NCI-H1048 (cell line): ENCODE data around the gene VCL.
"Not testable (repeated sequence)": the region's sequence is repeated elsewhere in the genome, so short reads cannot be mapped to it uniquely, and the experiment has no call there.

ENCODE experiments used
- DNase-seq: peaks from one replicate; lab custom pipeline; 2025; lab: John Stamatoyannopoulos, UW

Gene VCL

DNA sequence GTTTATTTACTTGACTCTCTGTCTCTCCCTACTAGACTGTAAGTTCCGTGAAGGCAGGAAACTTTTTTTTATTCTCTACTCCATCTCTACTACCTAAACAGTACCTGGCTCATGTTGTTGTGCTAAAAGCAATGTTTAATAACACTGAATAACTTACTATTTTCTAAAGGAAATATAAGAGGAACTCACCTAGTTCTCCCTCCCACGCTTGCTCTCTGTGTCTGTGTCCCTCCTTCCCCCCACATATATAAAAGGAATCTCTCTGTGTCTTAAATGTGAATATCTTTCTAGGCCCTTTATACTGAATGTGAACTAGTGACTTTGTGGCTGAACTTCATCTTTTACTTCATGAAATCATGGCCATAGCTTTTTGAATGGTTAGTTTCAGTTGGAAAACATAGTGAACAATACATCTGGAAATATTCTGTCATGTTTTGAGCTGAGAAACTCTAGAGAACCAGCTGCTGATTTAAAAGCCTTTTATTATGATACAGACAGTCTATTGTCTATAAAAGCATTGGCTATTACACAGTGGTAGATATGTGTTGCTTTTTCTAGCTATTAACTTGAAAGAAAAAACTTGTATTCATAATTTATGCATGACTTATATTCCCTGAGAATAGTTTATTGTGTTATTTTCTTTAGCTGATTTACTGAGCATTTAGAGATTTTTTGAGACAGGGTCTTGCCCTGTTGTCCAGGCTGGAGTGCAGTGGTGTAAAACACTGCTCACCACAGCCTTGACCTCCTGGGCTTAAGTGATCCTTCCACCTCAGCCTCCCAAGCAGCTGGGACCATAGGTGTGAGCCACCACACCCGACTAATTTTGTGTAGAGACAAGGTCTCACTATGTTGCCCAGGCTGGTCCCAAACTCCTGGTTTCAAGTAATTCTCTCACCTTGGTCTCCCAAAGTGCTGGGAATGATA is 42.5 kb downstream of the VCL start:
- no peak for DNase-seq

DNA sequence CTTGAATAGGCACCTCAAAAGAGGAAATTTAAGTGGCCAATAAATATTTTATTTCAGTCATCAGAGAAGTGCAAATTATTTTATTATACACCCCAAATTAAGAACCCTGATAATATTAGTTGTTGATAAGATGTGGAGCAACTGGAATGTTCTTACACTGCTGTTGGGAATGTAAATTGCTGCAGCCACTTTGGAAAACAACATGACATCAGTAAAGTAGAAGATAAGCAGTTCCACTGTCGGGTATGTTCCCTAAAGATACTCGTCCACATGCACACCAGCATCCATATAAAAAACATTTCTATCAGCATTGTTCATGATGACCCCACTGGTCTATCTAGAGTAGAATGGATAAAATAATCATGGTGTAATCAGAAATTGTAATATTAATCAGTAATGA is 46.5 kb downstream of the VCL start:
- no peak for DNase-seq

DNA sequence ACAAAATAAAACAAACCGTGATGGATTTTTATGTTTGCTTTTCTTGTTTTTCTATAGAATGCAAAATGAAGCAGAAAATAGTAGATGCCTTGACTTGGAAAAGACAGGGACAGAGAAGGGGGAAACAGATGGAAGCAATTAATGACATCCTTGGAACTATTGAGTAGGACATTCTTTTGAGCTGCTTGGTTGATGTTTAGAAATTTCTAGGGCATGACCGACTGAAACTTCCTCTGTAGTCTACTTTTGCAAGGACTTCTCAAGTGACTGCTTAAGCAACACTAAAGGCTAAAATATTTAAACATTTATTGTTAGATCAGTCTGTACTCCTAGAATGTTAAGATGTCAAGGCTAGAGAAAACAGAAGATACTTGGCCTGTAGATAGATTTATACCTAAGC is 49.4 kb downstream of the VCL start:
- no peak for DNase-seq

DNA sequence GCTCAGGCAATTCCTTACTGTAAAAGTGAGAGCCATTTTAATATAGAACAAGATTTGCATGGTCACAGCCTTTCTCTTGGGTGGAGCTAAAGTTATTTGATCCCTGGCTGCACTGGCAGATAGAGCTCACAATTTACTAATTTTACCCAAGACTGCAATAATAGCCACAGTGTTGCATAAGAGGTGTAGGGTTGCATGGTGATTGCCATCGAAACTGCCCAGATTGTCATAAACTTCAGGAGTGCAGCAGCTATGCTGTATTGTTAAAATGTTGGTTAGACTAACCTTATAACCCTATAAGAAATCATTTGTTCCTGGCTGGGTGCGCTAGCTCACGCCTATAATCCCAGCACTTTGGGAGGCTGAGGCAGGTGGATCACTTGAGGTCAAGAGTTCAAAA is 50.0 kb downstream of the VCL start:
- DNase-seq = peak; percentile 16

DNA sequence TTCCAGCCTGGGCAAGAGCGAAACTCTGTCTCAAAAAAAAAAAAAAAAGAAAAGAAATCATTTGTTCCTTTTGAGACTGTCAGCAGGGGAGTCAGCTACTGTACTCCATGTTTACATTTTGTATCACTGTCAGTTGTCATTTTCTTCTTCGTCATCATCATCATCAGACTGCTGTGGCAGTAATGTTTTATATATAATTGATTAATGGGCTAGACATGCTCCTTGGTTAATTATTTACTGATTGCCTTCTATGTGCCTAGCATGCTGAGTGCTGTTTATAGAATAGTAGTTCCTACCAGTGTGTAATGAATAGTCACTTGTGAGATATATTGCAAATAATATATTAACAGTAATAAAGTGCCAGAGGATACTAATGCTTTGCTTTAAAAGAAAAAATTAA is 50.5 kb downstream of the VCL start:
- no peak for DNase-seq

DNA sequence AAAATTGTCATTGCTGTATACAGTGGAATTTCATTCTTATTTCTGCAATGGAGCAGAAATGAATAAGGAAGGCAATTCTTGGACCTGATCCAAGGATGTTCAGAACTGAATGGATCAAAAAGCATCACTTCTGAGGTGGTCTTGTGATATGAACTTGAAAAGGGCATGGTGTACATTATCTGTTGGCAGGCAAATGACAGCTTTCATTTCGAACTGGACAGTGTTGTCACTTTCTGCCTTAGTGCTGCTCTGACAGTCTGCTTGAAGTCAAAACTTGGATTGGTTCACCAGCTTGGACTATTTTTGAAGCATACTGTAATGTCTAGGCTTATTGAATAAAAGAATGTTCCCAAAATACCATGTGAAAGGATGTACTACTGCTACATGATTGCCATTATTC is 52.0 kb downstream of the VCL start:
- no peak for DNase-seq

DNA sequence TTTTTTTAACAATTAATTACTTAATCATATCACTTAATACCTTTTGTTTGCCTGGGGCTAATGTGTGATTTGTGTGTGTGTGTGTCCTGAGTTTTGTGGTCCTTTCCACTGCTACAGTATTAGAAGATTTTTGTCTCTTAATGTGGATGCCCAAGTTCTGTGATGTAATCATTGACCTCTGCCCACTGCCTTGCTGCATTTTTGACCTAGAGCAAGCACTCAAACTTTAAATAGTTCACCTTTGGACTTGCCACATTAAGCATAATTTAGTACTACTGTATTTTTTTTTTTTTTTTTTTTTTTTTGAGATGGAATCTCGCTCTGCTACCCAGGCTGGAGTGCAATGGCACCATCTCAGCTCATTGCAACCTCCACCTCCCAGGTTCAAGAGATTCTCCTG is 52.7 kb downstream of the VCL start:
- DNase-seq = no peak

DNA sequence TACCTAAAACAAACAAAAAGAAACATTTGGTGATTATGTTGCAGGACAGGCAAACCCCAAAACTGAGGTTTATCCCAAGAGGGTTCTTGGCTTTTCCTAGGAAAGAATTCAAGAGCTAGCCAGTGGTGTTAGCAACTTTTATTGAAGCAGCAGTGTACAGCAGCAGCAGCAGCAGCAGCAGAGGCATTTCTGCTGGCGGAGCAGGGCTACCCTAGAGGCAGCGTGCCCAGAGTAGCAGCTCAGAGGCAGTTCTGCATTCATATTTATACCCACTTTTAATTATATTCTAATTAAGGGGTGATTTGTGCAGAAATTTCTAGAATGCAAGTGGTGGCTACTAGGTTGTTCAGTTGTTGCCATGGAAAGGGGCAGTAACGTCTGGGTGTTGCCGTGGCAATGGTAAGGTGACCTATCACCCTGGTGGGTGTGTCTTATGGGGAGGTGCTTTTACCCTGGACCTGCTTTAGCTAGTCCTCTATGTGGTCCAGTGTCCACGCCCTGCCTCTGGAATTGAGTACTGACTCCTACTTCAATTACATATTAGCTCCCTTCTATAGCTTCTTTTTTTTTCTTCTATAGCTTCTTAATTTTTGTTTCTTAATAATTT is 53.9 kb downstream of the VCL start:
- no peak for DNase-seq

DNA sequence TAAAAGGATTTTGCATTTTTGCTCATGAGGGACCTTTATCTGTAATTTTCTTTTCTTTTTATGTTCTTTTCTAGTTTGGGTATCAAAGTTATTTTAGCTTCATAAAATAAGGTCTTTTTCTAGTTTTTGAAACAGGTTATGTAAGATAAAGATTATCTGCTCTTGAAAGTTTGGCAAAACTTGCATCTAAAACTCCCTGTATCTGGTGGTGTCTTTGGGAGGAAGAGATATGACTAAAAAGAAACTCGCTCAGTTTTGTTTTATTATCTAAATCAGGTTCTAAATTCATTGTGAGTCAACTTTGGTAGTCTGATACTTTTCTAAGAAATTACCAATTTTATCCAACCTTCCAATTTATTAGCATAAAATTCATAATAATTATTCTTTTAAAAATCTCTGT is 55.1 kb downstream of the VCL start:
- DNase-seq = no peak

DNA sequence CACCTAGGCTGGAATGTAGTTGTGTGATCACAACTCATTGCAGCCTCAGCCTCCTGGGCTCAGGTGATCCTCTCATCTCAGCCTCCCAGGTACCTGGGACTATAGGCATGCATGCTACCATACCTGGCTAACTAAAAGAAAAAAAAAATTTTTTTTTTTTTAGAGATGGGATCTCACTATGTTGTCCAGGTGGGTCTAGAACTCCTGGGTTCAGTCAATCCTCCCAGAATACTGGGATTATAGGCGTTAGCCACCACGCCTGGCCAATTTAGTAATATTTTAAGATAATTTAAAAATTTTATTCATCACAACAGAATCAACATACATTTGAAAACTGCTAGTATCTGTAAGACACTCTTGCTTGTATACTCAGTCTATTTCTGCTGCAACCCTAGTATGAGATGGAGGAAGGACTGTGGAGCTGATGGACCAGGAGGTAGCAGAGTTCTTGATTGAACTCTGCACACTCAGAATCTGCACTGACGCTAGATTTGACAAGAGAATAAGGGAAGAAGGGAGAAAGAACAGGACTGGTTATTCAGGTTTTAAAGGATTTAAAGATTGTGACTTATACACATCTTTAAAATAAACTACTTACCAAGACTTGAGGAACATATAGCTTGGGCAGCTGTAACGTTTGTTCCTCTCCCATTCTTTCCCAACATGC is 57.6 kb downstream of the VCL start:
- DNase-seq = no peak

DNA sequence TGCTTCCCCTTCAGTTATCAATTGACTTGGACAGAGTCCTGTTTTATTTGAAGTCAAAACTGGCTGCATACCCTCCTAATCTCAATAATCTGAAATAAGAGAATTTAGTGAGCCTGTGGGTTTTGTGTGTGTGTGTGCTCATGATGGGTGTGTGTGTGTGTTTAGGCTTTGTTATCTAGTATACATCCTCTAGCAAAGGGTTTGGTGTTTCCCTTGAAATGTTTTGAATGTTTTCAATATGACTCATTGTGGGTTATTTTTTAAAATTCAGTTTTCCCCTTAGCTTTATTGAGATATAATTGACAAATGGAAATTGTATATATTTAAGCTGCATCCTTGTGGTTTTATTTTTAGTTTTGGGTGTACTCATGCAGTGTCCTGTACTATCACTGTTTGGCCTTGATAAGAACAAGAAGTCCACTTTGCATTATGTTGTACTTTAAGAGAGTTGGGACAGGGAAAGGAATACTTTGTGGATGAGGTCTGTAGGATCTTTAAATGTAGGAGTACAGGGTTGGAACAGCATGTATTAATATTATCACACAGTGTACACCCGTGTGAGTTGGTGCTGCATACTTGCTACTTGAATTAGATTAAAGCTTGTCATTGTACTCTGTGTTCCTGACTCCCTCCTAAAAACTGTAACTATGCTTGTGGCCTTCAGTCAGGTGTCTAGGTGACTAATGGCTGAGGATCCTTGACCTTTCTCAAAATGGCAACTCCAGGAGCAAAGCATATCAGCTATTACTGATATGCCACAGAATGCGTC is 58.3 kb downstream of the VCL start:
- no peak for DNase-seq

DNA sequence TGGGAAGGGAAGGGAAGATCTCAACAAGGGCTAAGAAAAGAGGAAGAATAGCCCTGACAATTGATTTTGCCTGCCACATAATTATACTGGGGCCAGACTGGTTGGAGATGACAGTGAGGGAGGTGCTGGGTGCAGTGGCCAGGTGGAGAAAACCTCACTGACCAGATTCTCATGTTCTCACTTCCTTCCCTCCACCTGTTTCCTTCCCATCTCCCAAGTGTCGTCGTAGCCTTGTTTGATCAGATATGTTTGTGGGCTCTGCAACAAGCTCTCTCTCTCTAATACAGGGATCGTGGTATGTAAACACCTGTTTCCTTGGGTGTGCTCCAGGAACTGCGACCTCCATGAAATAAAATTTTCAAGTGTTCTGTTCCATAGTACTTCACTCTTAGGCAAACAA is 60.2 kb downstream of the VCL start:
- DNase-seq = no peak

DNA sequence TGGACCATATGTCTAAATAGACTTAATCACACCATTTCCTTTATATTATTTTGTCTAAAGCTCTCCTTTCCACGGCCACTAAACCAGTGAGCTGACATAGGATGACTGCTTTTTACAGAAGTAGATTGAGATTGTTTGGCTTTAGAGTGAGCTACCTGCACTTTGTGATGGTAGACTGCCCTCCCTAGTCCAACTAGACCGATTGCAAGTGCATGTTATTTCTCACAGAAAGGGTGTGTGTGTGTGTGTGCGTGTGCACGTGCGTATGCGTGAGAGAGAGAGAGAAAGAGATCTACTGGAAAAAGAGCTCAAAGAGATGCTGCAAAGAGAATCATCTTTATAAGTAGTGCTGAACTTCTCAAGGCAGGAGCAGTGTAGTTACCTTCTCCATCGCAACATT is 60.7 kb downstream of the VCL start:
- DNase-seq = no peak

DNA sequence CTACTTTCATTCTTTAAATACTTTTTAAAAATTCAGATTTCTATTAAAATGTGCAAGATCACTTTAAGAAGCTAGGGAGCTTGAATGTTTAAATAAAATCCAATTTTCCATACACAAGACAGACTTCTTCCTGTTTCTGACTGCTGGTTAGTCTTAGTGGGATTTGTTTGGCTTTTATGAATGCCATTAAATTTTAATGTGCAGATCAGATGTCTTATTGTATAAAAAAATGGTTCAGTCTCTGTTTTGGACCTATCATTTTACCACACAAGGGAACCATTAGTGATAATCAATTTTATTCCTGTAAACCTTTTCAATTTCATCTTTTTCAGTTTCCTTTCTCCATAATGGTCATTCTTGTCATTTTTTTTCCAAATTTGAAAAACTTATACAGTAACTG is 63.2 kb downstream of the VCL start:
- DNase-seq = no peak

DNA sequence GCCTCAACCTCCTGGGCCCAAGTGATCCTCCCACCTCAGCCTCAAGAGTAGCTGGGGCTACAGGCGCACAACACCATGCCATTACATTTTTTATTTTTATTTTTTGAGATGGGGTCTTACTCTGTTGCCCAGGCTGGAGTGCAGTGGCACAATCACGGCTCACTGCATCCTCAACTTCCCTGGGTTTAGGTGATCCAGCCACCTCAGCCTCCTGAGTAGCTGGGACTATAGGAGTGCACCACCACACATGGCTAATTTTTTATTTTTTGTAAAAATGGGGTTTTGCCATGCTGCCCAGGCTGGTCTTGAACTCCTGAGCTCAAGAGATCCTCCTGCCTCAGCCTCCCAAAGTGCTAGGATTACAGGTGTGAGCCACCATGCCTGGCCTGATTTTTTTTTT is 64.1 kb downstream of the VCL start:
- DNase-seq = not testable (repeated sequence)

DNA sequence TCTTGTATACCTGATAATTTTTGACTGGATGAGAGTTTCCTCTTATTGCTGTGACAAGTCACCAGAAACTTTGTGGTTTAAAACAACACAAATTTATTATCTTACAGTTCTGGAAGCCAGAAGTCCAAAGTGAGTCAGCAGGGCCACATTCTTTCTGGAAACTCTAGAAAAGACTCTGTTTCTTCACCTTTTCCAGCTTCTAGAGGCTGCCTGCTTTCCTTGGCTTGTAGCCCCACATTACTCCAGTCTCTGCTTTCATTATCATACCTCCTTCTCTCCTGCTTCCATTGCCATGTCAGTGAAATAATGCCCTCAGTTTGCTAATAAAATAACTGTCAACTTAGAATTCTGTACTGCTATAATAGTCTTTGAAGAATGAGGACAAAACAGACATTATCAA is 65.3 kb downstream of the VCL start:
- no peak for DNase-seq

DNA sequence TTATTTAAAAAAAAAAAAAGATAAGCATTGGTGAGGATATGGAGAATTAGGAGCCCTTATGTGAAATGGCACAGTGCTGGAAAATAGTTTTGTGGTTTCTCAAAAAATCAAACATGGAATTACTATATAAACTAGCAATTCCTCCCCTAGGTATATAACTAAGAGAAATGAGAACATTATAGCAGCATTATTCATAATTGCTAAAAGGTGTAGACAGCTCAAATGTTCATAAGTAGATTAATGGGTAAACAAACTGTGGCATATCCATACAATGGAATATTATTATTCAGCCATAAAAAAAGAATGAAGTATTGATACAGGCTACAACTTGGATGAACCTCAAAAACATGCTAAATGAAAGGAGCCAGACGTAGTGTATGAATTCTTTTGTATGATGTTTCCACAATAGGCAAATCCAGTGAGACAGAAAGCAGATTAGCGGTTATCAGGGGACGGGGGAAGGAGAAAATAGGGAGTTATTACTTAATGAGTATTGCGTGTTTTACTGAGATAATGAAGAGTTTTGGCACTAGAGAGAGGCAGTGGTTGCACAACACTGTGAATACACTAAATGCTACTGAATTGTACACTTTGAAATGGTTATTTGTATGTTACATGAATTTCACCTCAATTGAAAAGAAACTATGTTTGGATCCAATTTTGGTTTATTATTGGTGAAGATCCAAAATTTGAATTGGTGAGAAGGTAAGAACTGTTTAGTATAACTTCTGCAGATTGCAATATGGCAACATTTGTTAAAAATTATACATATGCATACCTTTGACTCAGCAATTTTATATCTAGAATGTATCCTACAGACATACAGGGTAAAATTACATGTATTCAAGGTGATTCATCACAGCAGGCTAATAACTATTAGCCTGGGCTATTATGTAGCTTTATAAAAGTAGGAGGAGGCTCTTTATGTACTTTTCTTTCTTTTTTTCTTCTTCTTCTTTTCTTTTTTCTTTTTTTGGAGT is 69.7 kb downstream of the VCL start:
- DNase-seq = no peak

DNA sequence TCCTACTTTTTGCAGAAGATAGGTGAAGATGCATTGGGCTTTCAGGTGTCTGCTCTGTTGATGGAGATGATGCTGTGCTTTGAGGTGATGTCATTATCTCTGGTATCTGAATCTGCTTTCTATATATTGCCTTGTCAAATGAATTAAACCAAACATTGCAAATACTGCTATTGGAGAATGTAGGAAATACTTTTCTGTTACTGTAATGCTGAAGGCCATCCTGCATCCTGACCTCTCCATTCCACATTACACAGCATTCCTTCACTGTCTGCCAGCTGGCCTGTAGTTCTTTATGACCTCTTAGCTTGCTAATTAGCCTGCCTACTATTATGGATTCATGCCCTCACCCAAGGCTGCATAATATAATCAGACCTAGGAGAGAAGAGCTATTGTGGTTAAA is 73.2 kb downstream of the VCL start:
- no peak for DNase-seq

DNA sequence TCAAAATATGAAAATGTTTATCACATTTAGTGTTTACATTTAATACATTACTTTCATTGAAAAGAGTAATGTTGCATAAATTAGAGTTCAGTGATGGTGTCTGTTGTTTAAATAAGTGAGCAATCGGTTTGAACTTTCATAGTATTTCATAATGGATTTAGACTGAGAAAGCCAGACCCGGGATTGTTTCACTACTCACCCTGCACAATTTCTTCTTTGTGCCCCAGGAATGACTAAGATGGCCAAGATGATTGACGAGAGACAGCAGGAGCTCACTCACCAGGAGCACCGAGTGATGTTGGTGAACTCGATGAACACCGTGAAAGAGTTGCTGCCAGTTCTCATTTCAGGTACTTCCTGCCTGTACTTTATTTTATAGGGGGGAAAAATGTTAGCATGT is 74.6 kb downstream of the VCL start:
- DNase-seq = no peak

DNA sequence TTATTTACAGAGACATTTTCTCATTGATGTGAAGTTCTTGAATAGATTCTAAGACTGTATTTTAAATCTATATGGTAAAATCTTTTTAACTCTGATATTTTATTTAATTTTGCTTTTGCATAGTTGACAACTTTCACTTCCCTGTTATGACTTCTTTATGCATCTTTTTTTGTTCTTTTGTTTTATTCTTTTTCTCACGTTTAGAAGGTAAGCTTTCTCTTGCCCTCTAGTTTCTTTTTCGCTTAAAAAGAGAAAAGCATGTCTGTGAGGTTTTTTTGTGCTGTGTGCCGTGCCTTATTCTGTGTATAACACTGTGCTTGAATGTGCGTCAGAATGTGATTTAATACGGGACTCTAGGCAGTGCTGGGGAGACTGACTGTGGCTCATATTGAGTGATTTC is 78.0 kb downstream of the VCL start:
- no peak for DNase-seq

DNA sequence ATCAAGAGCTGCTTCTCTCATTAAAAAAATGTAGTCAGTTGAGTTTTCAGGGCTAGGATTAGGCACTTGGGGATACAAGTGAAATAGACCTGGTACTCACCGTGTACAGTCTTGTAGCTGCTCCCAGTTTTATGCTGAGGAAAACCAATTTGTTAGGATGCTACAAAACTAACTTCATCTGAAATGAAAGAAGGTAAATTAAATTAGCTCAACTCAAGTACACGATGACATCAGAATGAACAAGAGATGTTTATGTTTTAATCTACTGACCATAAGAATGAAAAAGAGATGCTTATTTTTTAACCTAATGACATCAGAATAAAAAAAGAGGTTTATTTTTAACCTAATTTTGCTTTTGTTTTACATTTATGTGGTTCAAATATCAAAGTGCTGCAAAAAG is 79.0 kb downstream of the VCL start:
- DNase-seq = no peak
